Hepatocyte (in vitro differentiated cells): ENCODE data around the gene GPC4. TPM values are rescaled to one million over a fixed set of nuclear protein-coding genes. Genes with fewer than 3 reads are reported as not detected.

Source experiments
- DNase-seq: peaks from one replicate; pipeline ENCODE4 v3.0.0-alpha.2; 2016; ENCODE audit warnings: low spot score
- H2AFZ ChIP-seq: fragments of 200-600 bp; sonication (generic); 2 replicates; pipeline ENCODE4 v1.6.0; 2016; ENCODE audit warnings: antibody characterized with exemption, mild to moderate bottlenecking
- H3K27ac ChIP-seq: fragments of 200-600 bp; sonication (generic); 2 replicates; pipeline ENCODE4 v1.5.1; 2016; ENCODE audit warnings: mild to moderate bottlenecking
- H3K27me3 ChIP-seq: fragments of 200-600 bp; sonication (generic); 2 replicates; pipeline ENCODE4 v1.6.1; 2016
- H3K36me3 ChIP-seq: fragments of 200-600 bp; sonication (generic); replicated peaks from 2 replicates; pipeline ENCODE4 v1.5.1; 2016; ENCODE audit warnings: low read depth; ENCODE audit not compliant: insufficient read depth
- H3K4me1 ChIP-seq: fragments of 200-600 bp; sonication (generic); 2 replicates; pipeline ENCODE4 v1.5.1; 2016; ENCODE audit warnings: mild to moderate bottlenecking, moderate library complexity; ENCODE audit not compliant: insufficient read depth
- H3K4me2 ChIP-seq: fragments of 200-600 bp; sonication (generic); 2 replicates; pipeline ENCODE4 v1.6.0; 2016
- H3K4me3 ChIP-seq: fragments of 200-600 bp; sonication (generic); 2 replicates; pipeline ENCODE4 v1.5.1; 2016; ENCODE audit warnings: mild to moderate bottlenecking
- H3K79me2 ChIP-seq: fragments of 200-600 bp; sonication (generic); 2 replicates; pipeline ENCODE4 v1.6.0; 2017; ENCODE audit warnings: mild to moderate bottlenecking
- H3K9me2 ChIP-seq: fragments of 200-600 bp; sonication (generic); replicated peaks from 2 replicates; pipeline ENCODE4 v1.6.0; 2017; ENCODE audit warnings: mild to moderate bottlenecking; ENCODE audit not compliant: insufficient read depth
- H3K9me3 ChIP-seq: fragments of 200-600 bp; sonication (generic); 2 replicates; pipeline ENCODE4 v1.5.1; 2016; ENCODE audit warnings: low read depth, mild to moderate bottlenecking
- H4K20me1 ChIP-seq: fragments of 200-600 bp; sonication (generic); 2 replicates; pipeline ENCODE4 v1.6.0; 2016; ENCODE audit warnings: mild to moderate bottlenecking; ENCODE audit not compliant: insufficient read depth, poor library complexity, severe bottlenecking
- EZH2 ChIP-seq: fragments of 200-600 bp; sonication (generic); IDR thresholded peaks from 2 replicates; pipeline ENCODE4 v1.6.1; 2016; ENCODE audit warnings: antibody characterized with exemption, mild to moderate bottlenecking, borderline replicate concordance
- EZH2phosphoT487 ChIP-seq: fragments of 200-600 bp; sonication (generic); IDR thresholded peaks from one replicate; pipeline ENCODE4 v1.6.1; 2018; ENCODE audit warnings: antibody characterized with exemption, mild to moderate bottlenecking, low read depth, moderate library complexity; ENCODE audit not compliant: unreplicated experiment, severe bottlenecking
- WGBS: methylation state at CpG from one replicate; pipeline ENCODE4 v1.1.6; 2016; ENCODE audit warnings: low lambda C conversion rate; ENCODE audit errors: missing lambda C conversion rate; 5-methylcytosine and 5-hydroxymethylcytosine counted together
- polyA plus RNA-seq: library from polyadenylated mRNA; unstranded; fragments of >200 nt; fragmentation: Nextera tagmentation; extraction: Ambion mirVana; gene quantifications from 2 replicates; pipeline ENCODE4 v1.2.1, GENCODE V29; 2016
- total RNA-seq: library from RNA; depleted of rRNA; stranded (reverse); fragments of >200 nt; gene quantifications from 2 replicates; pipeline ENCODE4 v1.2.3, GENCODE V29; 2014
- TF ChIP-seq, protein P1 (sequence below): fragments of 200-600 bp; sonication (generic); IDR thresholded peaks from 2 replicates; pipeline ENCODE4 v1.5.1; 2016; ENCODE audit warnings: antibody characterized with exemption, mild to moderate bottlenecking; ENCODE audit not compliant: poor library complexity

Gene GPC4
- total and polyA plus RNA-seq, 2 experiments from 2014 or later, result 11.8 to 16.0 TPM

DNA sequence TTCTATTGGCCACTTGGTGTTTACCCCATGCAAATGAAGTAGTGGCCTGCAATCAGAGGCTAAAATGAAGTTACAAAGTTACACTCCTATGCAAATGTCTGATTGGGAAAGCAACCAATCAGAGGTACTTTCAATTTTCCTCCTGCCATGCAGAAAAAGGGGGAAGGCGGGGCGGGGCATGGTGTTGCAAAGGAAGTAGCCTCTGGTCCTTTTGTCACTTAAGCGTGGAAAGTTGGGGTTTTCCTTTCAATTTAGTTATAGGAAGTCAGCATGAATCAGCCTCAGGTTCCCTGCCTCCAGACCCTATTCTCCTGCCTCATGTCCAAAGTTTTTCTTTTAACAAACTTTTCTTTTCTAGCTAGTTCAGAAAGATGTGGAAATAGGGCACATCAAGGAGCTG is 69.3 kb downstream of the GPC4 start:
- Histone ChIP-seq H3K4me1 (no peaks in the 10 kb centered on the region), H3K9me3 (no peaks in the 10 kb centered on the region), H4K20me1 (no peaks in the 10 kb centered on the region), H3K9me2 (no peaks in the 10 kb centered on the region), H2AFZ (no peak overlapping the region), H3K27ac (no peak overlapping the region), H3K4me3 (no peak overlapping the region), H3K36me3 (no peaks in the 10 kb centered on the region), H3K4me2 (no peak overlapping the region), H3K79me2 (no peaks in the 10 kb centered on the region), H3K27me3 (no peaks in the 10 kb centered on the region)
- no peak for DNase-seq
- TF ChIP-seq, protein P1, sequence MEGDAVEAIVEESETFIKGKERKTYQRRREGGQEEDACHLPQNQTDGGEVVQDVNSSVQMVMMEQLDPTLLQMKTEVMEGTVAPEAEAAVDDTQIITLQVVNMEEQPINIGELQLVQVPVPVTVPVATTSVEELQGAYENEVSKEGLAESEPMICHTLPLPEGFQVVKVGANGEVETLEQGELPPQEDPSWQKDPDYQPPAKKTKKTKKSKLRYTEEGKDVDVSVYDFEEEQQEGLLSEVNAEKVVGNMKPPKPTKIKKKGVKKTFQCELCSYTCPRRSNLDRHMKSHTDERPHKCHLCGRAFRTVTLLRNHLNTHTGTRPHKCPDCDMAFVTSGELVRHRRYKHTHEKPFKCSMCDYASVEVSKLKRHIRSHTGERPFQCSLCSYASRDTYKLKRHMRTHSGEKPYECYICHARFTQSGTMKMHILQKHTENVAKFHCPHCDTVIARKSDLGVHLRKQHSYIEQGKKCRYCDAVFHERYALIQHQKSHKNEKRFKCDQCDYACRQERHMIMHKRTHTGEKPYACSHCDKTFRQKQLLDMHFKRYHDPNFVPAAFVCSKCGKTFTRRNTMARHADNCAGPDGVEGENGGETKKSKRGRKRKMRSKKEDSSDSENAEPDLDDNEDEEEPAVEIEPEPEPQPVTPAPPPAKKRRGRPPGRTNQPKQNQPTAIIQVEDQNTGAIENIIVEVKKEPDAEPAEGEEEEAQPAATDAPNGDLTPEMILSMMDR, result no peak
- no peak for TF ChIP-seq EZH2
- no peak for TF ChIP-seq EZH2phosphoT487
- WGBS, result 79% methylated on average over 3 of the region's 3 CpGs

DNA sequence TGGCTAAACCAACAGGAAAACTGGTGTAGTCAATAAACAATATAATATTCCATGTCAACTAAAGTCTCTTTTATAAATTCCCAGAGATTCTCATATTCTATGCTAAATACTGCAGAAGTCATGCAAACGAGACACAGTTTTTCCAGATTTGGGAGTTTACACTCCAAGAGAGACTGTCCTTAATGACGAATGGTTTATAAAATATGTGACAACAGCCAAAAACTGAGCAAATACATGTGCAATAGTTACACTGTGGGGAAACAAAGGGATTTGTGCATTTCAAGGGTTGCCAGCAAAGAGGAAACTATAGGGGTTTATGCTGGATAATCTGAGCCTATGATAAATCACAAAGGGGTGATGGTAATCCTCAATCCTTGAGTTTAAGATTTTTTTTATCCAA is 75.7 kb downstream of the GPC4 start:
- no peaks in the 10 kb centered on the region for H3K79me2 ChIP-seq
- no peak for DNase-seq

DNA sequence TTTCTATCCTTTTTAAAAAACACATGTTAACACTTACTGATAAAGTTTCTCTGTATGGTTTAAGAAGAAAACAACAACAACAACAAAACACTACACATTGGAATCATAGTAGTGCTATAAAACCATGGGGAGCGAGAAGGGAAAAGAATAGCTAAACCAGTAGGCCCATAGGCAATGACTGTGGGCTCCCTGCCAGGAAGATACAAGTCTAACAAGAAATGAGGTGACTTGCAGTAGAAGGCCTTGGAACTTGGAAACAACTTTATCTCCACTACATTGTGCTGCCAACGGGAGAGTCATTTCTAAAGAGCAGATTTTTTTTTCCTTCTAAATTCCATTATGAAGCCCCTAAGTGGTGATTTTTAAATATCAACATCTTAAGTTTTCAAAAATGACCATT is 78.0 kb downstream of the GPC4 start:
- WGBS, result 60% methylated on average over 2 of the region's 2 CpGs

More for the DNA sequence above, 75.7 kb downstream of the GPC4 start:
- Histone ChIP-seq H4K20me1 (no peaks in the 10 kb centered on the region), H3K9me3 (no peaks in the 10 kb centered on the region), H3K27me3 (no peaks in the 10 kb centered on the region), H3K27ac (no peak overlapping the region), H3K4me2 (no peak overlapping the region), H2AFZ (no peak overlapping the region), H3K9me2 (no peaks in the 10 kb centered on the region), H3K4me3 (no peak overlapping the region), H3K4me1 (no peaks in the 10 kb centered on the region), H3K36me3 (no peaks in the 10 kb centered on the region)
- TF ChIP-seq, protein P1, result no peak
- TF ChIP-seq EZH2 (no peak), EZH2phosphoT487 (no peak)
- 63% methylated on average over 2 of the region's 2 CpGs for WGBS

More for the DNA sequence above, 78.0 kb downstream of the GPC4 start:
- H3K36me3 ChIP-seq, result no peaks in the 10 kb centered on the region
- H3K4me1 ChIP-seq, result no peaks in the 10 kb centered on the region
- H3K9me3 ChIP-seq, result no peaks in the 10 kb centered on the region
- H3K4me2 ChIP-seq, result no peak overlapping the region
- no peak overlapping the region for H2AFZ ChIP-seq
- no peak for DNase-seq
- no peak overlapping the region for H3K27ac ChIP-seq
- no peaks in the 10 kb centered on the region for H4K20me1 ChIP-seq
- no peaks in the 10 kb centered on the region for H3K27me3 ChIP-seq
- H3K4me3 ChIP-seq, result no peak overlapping the region
- no peaks in the 10 kb centered on the region for H3K9me2 ChIP-seq
- no peaks in the 10 kb centered on the region for H3K79me2 ChIP-seq
- TF ChIP-seq, protein P1, result no peak
- no peak for TF ChIP-seq EZH2phosphoT487
- TF ChIP-seq EZH2, result no peak
